ENCODE data around the gene CFAP46.

Gene CFAP46

DNA sequence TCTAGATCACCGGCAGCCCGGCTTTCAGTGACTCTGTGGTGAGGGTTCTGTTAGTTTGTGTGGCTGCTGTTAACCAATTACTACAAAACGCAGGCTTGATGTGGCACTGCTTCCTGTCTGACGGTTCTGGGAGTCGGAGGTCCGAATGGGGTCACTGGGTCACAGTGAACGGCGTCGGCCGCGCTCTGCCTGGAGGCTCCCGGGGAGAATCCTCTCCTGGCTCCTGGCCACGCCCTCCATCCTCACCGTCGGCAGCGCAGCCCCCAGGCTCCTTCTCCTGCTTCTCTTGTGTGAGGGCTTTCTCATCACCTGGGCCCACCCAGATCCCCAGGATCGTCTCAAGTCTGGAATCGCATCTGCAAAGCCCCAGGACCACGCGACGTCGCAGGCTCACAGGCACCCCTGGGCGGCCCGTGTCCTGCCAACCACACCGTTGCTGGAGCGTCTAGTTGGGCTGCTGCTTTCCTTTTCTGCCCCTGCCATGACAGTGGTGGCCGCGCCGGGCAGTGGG, 124.6 kb downstream of the CFAP46 start:
- no peak for DNase-seq

DNA sequence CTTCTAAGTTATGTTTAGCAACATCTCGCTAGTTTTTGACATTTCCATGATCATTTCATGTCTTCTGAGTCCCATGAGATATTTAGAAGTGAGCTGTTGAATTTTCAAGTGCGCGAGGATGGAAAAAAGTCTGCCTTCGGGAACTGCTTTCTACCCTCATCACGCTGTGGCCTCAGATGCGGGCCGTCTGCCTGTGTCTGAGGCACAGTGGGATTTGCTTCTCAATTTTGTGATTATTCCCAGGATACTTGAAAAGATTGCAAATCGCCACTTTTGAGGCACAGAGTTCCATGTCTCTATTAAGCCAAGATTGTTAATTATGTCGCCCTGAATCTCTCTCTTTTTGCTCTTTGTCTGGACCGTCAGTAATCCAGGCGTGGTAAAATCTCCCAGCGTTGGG, 125.7 kb downstream of the CFAP46 start:
- no peak for DNase-seq

DNA sequence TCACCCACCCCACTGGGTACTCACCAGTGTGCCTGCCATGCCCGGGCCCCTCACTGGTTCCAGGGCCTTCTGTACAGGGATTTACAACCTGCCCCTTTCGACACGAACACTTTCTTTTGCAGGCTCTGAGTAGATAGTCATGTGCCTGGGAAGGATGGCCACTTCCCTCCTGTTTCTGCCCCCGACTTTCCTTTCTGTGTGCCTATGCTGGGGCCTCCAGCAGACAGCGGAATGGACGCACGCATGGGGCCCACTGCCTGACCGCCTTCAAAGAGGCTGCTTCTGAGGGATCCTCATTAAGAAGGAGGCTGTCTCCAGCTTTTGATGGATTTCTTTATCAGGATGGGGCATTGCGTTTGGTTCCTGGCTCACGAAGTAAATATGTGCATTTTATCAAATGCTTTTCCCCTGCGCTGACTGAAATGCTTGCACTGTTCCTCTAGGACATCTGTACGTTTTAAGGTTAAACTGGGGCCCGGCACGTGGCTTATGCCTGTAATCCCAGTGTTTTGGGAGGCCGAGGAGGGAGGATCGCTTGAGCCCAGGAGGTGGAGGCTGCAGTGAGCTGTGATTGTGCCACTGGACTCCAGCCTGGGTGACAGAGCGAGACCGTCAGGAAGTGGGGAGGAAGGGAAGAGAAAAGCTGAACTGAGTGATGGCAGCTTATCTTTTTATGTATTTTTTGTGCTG, 127.1 kb downstream of the CFAP46 start:
- no peak for DNase-seq

GRCh38 chr10:132814469-132814856, 127.9 kb downstream of the CFAP46 start:
- DNase-seq: no peak

DNA sequence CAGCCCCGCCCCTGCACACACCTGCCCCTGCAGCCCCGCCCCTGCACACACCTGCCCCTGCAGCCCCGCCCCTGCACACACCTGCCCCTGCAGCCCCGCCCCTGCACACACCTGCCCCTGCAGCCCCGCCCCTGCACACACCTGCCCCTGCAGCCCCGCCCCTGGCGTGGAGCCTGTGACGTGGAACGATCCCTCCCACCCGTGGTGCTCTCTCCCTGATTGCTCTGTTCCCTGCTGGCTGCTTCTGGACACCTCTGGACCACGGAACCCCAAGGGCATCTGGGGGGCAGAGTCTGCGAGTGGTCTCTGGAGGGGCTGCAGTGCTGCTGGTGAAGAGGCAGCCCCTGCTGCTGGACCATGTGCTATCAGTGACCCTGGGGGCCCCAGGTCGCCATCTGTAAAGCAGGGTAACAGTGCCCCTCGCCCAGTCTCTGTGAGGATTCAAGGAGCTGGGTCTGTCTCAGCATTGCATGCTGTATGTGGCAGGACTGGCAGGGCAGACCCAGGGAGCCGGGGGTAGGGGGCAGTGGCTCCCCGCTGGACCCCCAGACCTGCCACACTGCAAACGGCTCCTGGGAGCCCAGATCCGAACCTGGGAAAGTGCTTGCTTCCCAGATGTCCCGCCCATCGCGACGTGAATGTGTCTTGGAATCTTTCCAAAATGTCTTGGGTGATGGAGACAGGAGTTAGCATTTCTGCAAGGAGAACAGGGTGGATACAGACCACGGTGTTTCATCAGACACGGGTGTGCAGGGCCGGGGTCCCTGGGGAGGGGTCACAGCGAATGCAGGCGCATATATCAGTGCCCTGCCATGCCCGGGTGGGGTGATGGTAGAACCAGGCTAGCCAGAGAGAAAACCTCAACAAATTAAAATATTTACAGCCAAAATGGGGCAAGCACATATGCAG, 128.6 kb downstream of the CFAP46 start:
- no peak for DNase-seq

GRCh38 chr10:132813001-132813401, 129.4 kb downstream of the CFAP46 start:
- DNase-seq: no peak

DNA sequence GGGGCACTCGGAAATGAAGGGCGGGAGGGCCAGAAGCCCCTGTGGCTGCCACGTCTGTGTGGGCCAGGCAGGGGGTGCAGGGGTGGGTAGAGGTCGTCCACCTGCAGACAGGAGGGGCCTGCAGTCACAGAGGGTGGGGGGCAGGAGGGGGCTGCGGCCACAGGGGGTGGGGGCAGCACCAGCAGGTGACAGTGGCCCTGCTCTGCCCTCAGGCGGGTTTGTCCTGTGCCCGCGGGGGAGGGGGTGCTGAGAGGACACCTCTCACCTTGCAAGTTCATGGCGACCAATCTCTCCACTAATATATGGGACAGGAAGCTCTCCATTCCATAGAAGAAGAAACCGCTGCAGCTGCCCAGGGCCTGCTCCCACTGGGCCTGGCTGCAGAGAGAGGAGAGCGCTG, 129.8 kb downstream of the CFAP46 start:
- DNase-seq: no peak

GRCh38 chr10:132811891-132812481, 130.4 kb downstream of the CFAP46 start:
- DNase-seq: no peak

DNA sequence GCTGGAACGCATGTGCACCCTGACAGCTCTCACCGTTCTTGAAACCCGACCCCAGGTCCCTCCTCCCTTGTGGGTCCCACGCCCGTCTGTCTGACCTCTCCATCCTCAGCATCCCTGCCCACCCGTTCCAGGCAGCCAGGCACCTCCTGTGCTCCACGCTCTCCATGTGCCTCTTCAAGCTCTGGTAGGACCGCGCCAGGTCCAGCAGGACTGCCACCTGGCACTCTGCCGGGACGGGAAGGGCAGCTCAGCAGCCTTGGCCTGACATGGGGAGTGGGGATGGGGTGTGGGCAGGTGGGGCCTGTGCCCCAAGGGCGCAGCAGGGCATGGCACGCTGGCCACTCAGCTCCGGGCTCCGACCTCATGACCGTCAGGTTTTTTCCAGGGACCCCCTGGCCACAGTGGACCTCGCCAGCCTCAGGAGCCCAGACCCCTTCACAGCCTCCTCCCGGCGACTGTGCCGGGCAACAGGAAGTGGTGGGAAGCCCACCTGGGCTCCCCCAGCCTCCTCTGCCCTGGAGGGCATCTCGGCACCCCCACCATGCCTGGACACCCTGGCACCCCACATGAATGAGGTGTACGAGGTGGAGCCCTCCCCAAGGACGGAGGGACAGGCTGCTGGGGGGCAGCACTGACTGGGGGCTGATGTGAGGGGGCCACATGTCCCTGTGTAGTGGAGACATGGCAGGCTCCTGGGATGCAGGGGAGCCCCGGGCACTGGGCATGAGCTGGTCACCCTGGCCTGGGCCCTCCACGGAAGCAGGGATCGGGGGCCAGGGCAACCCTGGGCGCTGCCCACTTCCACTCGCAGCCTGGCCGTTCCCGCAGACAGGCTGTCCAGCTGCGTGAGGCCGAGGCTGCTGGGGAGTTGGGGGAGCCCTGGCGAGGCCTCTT, 131.3 kb downstream of the CFAP46 start:
- DNase-seq: no peak

DNA sequence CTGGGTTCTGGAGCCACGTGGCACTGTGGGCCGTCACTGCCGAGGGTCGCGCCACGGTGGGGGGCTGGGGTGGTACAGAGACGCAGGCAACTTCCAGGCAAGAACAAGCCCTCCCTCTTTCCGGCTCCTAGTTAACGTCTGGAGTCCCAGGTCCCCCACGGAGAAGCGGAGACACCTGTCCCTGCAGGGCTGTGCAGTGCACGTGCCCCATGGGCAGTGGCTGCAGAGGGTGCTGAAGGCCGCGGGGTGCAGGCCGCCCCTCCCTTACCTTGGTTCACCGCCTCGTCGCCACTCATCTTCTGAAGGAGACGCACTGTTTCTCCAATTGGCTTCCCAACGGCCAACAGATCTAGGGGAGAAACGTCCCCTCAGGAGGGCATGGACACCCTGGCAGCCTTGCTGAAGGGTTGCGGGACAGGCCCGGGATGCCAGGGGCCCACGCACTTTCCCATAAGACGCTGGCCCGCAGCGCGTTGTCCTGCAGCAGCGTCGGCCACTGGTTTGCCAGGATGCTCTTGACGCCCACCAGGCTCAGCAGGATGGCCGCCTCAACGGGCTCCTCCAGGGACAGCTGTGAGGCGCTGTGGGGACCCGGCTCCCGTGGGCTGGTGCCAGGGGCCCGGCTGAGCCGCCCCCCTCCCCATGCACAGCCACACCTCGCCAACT, 132.1 kb downstream of the CFAP46 start:
- no peak for DNase-seq

DNA sequence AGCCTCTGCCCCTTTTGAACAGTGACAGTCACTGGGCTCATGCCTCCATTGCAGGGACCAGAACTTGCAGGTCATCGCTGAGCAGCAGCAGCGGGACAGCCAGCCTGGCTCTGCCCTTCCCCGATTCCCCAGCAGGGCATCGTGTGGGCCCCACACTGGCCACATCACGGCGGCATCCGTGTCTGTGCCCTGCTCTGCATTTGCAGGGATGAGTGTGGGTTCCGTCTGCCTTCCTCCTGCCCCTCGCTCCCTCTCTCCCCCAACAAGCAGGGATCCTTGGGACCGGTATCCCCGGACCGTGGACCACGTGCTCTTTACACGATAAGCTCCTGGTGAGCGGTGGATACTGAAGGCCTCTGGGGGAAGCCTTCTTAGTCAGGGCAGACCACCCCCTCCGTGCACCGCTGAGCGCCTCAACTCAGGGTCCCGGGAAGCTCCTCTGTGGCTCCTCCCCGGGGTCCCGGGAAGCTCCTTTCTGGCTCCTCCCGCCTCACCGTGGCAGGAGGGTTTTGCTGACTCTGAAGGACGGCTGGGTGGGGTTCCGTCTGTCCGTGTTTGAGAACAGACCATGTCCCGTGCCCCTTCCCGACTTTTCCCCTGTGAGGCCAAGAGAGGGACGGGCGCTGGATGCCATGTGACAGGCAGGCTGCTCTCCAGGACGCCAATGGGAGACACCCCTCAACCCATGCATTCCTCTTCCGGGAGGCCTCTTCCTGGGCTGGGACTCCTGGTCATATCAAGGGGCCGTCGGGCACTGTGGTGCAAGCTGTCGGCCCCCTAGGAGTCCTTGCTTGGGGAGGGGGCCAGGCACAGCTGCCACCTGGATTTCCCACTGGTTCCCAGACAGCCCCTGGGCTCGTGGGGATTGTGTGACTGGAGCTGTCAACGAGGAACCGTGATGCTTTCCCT, 132.9 kb downstream of the CFAP46 start:
- DNase-seq: no peak

DNA sequence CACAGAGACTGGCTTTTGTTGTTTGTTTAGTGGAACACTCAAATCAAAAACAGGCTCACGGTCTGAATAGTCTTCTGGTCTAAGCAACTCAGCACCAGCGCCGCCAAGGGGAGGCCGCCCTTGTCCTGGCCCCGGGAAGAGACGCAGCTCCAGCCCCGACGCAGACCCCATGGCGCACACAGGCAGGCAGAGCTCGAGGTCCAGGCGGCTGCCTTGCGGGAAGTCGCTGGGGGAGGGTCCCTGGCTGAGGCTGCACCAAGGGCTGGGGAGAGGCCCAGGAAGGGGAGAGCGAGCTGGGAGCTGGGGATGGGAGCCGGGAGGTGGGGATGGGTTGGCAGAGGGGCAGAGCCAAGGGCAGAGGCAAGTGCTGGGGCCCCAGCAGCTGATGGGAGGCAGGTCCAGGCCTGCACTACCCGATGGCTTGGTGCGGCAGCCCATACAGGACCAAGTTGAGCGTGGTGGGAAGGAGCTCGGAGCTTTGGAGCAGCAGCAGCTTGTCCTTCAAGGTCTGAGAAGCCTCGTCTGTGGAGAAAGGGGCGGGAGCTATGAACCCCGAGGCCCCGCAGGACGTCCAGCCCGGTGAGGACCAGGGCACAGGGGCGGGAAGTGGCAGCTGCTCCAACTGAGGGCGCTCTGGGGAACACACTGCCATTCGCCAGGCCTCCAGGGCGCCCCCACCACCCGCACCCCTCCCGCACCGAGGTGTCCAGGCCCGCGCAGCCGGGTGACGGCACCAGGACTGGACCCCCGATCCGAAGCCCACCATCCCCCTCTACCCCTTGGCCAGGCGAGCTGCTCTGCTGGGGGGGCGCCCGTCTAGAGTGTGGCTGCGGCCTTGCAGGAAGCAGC, 133.8 kb downstream of the CFAP46 start:
- no peak for DNase-seq

- no peak for DNase-seq
Measured at GRCh38 chr10:132807621-132808049, 134.7 kb downstream of the CFAP46 start.

GRCh38 chr10:132806561-132807003, 135.8 kb downstream of the CFAP46 start:
- DNase-seq: no peak

DNA sequence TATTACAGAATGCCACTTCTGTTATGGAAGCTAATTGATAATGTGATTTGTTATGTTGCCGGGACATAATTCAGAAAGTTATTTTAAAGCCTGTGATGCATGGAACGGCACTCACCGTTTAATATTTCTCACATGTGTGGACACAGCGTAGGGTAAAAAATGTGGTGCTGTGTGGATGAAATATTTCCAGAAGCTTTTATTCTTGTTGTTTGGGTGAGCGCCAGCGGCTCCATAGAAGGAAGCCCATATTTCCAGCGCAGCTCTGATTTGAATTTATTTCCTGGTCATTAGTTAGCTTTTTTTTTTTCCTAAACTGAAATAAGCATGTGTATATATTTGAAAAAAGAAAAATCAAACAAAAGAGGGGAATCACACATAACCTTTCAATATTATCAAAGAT, 136.3 kb downstream of the CFAP46 start:
- DNase-seq: no peak

GRCh38 chr10:132805599-132805998, 136.8 kb downstream of the CFAP46 start:
- DNase-seq: no peak

- DNase-seq: no peak
Measured at GRCh38 chr10:132804785-132805426, 137.5 kb downstream of the CFAP46 start.

DNA sequence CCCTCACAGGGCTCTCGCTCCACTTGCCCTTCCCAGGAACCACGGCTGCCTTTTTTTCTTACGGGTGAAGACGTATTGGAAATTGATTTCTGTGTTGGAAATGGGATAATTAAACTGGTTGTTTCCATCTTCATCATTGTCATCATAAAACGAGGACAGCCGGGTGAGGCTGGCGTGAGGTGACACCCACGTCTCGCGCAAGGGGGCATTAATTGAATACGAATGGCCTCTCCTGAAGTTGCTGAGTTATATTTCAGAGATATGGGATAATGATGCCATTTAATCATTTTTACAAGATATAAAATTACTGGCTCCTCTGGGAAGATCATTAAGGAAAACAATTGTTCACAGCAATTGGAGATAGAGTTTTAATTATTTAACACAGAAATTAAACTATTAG, 138.1 kb downstream of the CFAP46 start:
- no peak for DNase-seq

All from stimulated activated CD4-positive, alpha-beta T cell treated with anti-CD3 and anti-CD28 coated beads, Interleukin-4, amount 100 ng/mL, for 24 hours (primary cell).